ENCODE results near the gene TMEM88.

Gene TMEM88

DNA sequence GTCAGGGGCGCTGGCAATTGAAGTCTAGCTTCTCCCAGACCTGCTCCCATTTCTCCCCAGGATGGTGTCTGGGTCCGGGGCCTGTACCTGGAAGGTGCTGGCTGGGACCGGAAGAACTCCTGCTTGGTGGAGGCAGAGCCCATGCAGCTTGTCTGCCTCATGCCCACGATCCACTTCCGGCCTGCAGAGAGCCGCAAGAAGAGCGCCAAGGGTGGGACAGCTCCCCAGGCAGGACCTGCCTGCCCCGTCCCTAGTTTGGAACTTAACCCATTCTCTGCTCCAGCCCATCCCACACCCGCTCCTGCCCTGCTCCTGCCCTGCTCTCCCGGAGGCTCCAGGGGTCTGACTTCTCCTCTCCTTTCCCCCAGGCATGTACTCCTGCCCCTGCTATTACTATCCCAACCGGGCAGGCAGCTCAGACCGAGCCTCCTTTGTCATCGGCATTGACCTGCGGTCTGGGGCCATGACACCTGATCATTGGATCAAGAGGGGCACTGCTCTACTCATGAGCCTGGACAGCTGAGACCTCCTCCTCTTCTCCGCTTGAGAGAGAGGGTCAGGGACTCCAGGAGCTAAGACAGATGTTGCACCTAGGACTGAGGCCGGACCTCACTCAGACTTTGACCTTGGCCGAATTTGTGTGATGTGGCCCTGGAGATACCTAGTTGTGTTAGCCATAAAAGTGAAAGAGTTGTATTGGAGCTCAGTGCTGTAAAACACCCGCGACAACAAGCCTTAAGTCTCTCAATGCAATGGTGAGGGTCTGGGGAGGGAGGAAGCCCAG lies 21.7 kb upstream of the TMEM88 start:
- DNase-seq, result no peak

- peak; percentile 93 for DNase-seq
Measured at GRCh38 chr17:7833795-7834541, 20.9 kb upstream of the TMEM88 start, which contains the start of gene KDM6B. TSS of gene KDM6B (plus strand) at chr17:7834217. CDS start at chr17:7845555, 11,338 bp downstream.

- DNase-seq, result no peak
Measured at GRCh38 chr17:7834542-7834956, 20.3 kb upstream of the TMEM88 start.

- peak; percentile 99 for DNase-seq
Measured at GRCh38 chr17:7834957-7835813, 19.7 kb upstream of the TMEM88 start.

GRCh38 chr17:7835814-7836595 lies 18.9 kb upstream of the TMEM88 start:
- peak; percentile 80 for DNase-seq

- DNase-seq, result peak; percentile 92
Measured at GRCh38 chr17:7836596-7837407, 18.1 kb upstream of the TMEM88 start.

- no peak for DNase-seq
Measured at GRCh38 chr17:7837408-7838088, 17.3 kb upstream of the TMEM88 start.

- peak; percentile 78 for DNase-seq
Measured at GRCh38 chr17:7838090-7839075, 16.5 kb upstream of the TMEM88 start.

- DNase-seq, result no peak
Measured at GRCh38 chr17:7839190-7839875, 15.5 kb upstream of the TMEM88 start.

DNA sequence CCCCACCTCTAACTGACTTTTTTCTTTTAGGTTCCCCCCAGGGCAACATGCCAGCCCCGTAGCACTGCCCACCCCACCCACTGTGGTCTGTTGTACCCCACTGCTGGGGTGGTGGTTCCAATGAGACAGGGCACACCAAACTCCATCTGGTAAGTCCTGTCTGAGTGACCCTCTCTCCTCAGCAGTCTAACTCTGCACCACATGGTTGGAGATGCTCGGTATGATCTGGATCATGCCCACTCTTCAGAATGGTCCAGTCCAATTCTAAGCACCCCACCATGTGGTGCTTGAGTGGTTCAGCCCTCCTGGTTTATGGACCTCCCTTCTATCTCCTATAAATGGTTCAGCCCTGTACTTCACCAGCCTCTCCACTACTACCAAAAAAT lies 15.0 kb upstream of the TMEM88 start:
- DNase-seq, result no peak

- DNase-seq, result no peak
Measured at GRCh38 chr17:7840441-7840840, 14.4 kb upstream of the TMEM88 start.

DNA sequence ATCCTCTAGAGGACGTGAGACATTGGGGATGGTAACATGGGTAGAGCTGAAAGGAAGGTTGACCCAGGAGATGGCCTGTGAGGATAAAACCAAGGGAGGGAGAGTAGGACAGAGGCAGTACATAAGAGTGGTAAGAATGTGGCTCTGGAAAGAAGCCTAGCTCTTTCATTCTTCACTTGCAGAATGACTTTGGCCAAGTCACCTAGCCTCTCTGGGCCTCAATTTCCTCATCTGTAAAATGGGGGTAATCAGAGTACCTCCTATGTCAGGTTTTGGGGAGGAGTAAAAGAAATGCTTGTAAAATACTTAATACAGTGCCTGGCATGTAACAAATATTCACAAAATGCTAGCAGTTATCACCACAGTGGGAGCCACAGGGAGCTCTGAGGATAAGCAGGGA lies 14.0 kb upstream of the TMEM88 start:
- no peak for DNase-seq

- DNase-seq, result peak; percentile 90
Measured at GRCh38 chr17:7841396-7841914, 13.4 kb upstream of the TMEM88 start.

GRCh38 chr17:7841915-7842379 lies 12.9 kb upstream of the TMEM88 start:
- peak; percentile 95 for DNase-seq

- peak; percentile 77 for DNase-seq
Measured at GRCh38 chr17:7842380-7843256, 12.2 kb upstream of the TMEM88 start.

DNA sequence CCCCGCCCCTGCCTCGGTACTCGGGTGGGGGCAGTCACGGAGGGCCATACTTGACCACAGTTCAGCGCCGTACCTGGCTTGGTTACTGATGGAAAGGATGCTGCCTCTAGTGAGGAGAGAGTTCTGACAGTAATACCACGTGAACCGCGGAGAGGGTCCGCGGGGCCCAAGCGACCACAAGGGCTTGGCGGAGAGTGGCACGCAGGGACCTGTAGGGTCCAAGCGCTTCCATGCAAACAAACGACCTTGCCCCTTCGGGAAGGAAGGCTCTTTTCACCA lies 11.7 kb upstream of the TMEM88 start:
- peak; percentile 54 for DNase-seq

DNA sequence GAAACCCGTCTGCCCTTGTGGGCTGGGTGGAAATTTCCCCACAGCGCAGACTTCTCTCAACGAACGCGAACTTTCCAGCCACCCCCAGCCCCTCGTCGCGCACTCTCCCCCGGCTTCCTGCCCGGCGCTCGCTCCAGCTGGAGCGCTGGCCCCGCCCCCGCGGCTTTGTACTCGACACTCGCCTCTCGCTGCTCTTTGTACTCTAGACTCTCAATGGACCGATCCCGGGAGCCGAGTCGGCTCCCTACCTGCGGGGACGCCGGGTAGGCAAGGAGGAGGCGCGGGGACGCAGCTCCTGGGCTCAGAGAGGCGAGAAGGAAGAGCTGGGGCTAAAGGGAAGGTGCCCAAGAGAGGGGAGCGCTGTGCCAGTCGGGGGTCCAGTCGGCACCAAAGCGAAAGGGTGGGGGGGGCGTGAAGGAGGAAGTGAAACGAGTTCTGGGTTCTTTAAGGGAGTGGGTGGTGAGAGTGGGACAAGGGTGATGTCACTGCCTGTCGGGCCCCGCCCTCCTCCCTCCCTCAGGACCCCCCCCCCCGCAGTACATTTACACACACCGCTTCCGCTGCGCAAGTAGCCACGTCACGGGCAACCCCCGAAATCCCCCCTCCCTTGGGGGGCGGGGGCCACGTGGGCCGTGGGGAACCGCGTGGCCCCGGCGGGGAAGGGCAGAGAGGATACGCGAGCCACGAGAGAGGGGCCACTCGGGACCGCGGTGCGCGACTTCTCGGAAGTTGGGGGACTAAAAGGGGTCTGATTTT lies 11.2 kb upstream of the TMEM88 start:
- peak; percentile 89 for DNase-seq

All from right hindlimb (tissue), 1 donor.